CD14-positive monocyte (primary cell): Measurements from ENCODE around the gene SLC25A42. TPM values are rescaled to one million over a fixed set of nuclear protein-coding genes. Genes with fewer than 3 reads are reported as not detected.

ENCODE experiments used
- DNase-seq, 3 donors: peaks; one replicate each; pipeline ENCODE4 v3.0.0-alpha.2; 2011 to 2022
- H2AFZ ChIP-seq: 2 replicates; pipeline ENCODE4 v1.6.0; 2012; ENCODE audit warnings: mild to moderate bottlenecking, low read depth, low read length, inconsistent platforms; ENCODE audit not compliant: insufficient read depth, poor library complexity, severe bottlenecking
- H3K27ac ChIP-seq, 2 donors: 1 replicate in 1 of 2; 2 replicates in 1 of 2; pipeline ENCODE4 v1.5.1; 2012 to 2013; ENCODE audit warnings: low read length in 2 of 2, control low read depth in 1 of 2, inconsistent platforms in 1 of 2, low read depth in 1 of 2, mild to moderate bottlenecking in 1 of 2
- H3K27me3 ChIP-seq, 2 donors: one replicate each; pipeline versions ENCODE4 v1.6.0 to v1.6.1; 2011 to 2013; ENCODE audit warnings: low read length in 2 of 2; ENCODE audit not compliant: control insufficient read depth in 2 of 2, insufficient read depth in 2 of 2
- H3K36me3 ChIP-seq, 2 donors: replicated peaks in 1 of 2; 1 replicate in 1 of 2; 2 replicates in 1 of 2; pipeline versions ENCODE4 v1.5.1 to v1.6.1; 2012 to 2013; ENCODE audit warnings: low read length in 2 of 2, control low read depth in 1 of 2, inconsistent platforms in 1 of 2, mild to moderate bottlenecking in 1 of 2; ENCODE audit not compliant: insufficient read depth in 2 of 2, control insufficient read depth in 1 of 2
- H3K4me1 ChIP-seq, 2 donors: 1 replicate in 1 of 2; 2 replicates in 1 of 2; pipeline versions ENCODE4 v1.5.1 to v1.6.1; 2012 to 2013; ENCODE audit warnings: low read length in 2 of 2, control low read depth in 1 of 2, inconsistent platforms in 1 of 2, mild to moderate bottlenecking in 1 of 2, moderate library complexity in 1 of 2; ENCODE audit not compliant: insufficient read depth in 2 of 2, control insufficient read depth in 1 of 2
- H3K4me2 ChIP-seq: replicated peaks from 2 replicates; pipeline ENCODE3; 2012; ENCODE audit warnings: low read length, moderate library complexity, mild to moderate bottlenecking; ENCODE audit not compliant: poor library complexity, severe bottlenecking; ENCODE audit errors: extremely low read depth
- H3K4me3 ChIP-seq, 3 experiments: fragments of 200-600 bp in 1 of 3; sonication (generic) in 1 of 3; replicated peaks in 1 of 3; 1 replicate in 2 of 3; 2 replicates in 1 of 3; pipeline ENCODE4 v1.5.1; 2011 to 2013; ENCODE audit warnings: low read length in 3 of 3, mild to moderate bottlenecking in 3 of 3, control low read depth in 2 of 3, low read depth in 2 of 3, inconsistent platforms in 1 of 3, moderate library complexity in 1 of 3
- H3K79me2 ChIP-seq: 2 replicates; pipeline ENCODE4 v1.6.0; 2012; ENCODE audit warnings: mild to moderate bottlenecking, control low read depth, inconsistent platforms, low read length, moderate library complexity; ENCODE audit not compliant: insufficient read depth
- H3K9ac ChIP-seq: 2 replicates; pipeline ENCODE4 v1.6.0; 2017; ENCODE audit warnings: low read length, mild to moderate bottlenecking; ENCODE audit not compliant: insufficient read depth, poor library complexity, severe bottlenecking
- H3K9me3 ChIP-seq, 2 donors: replicated peaks in 1 of 2; 1 replicate in 1 of 2; 2 replicates in 1 of 2; pipeline versions ENCODE4 v1.5.1 to v1.6.1; 2012 to 2013; ENCODE audit warnings: low read length in 2 of 2, control low read depth in 1 of 2; ENCODE audit not compliant: control insufficient read depth in 1 of 2, insufficient read depth in 1 of 2
- H4K20me1 ChIP-seq: 2 replicates; pipeline ENCODE4 v1.6.0; 2012; ENCODE audit warnings: mild to moderate bottlenecking, low read length, control low read depth, moderate library complexity; ENCODE audit not compliant: insufficient read depth
- H3K27ac Mint-ChIP-seq, 7 donors: one replicate each; pipeline ENCODE4 v1.8.0; 2020; ENCODE audit warnings: mild to moderate bottlenecking in 7 of 7, mixed read lengths in 7 of 7, moderate library complexity in 6 of 7, inconsistent platforms in 2 of 7
- H3K27me3 Mint-ChIP-seq, 3 donors: one replicate each; pipeline ENCODE4 v1.8.0; 2021 to 2022; ENCODE audit warnings: low read depth in 3 of 3, mild to moderate bottlenecking in 3 of 3, mixed read lengths in 3 of 3, moderate library complexity in 3 of 3, inconsistent platforms in 1 of 3
- H3K36me3 Mint-ChIP-seq, 2 donors: one replicate each; pipeline ENCODE4 v1.8.0; 2020; ENCODE audit warnings: mixed read lengths in 2 of 2, inconsistent platforms in 1 of 2, mild to moderate bottlenecking in 1 of 2
- H3K4me1 Mint-ChIP-seq: one replicate; pipeline ENCODE4 v1.8.0; 2020; ENCODE audit warnings: mild to moderate bottlenecking, mixed read lengths
- H3K4me3 Mint-ChIP-seq, 2 donors: one replicate each; pipeline ENCODE4 v1.8.0; 2020; ENCODE audit warnings: mild to moderate bottlenecking in 2 of 2, mixed read lengths in 2 of 2, moderate library complexity in 1 of 2
- H3K9me3 Mint-ChIP-seq, 7 donors: one replicate each; pipeline ENCODE4 v1.8.0; 2020 to 2022; ENCODE audit warnings: mixed read lengths in 7 of 7, mild to moderate bottlenecking in 6 of 7, moderate library complexity in 6 of 7, inconsistent platforms in 2 of 7
- CTCF ChIP-seq: fragments of 200-600 bp; IDR thresholded peaks from one replicate; pipeline ENCODE4 v1.8.0; 2022; ENCODE audit warnings: antibody characterized with exemption, mild to moderate bottlenecking
- WGBS: methylation state at CpG from one replicate; pipeline ENCODE4 v1.1.5; 2013; ENCODE audit warnings: missing lambda C conversion rate; ENCODE audit not compliant: insufficient coverage; 5-methylcytosine and 5-hydroxymethylcytosine counted together
- intact Hi-C, 2 donors: fragments of 100-400 bp; cut with micrococcal nuclease; formaldehyde crosslinking; loops; one replicate each; pipeline versions ENCODE4 v1.15.0 to v1.15.1; 2023
- polyA plus RNA-seq, 3 donors: library from polyadenylated mRNA; depleted of rRNA in 1 of 3; unstranded in 2 of 3; stranded (reverse) in 1 of 3; fragments of 300-500 nt in 2 of 3; fragments of >200 nt in 1 of 3; fragmentation: Illumina TruSeq in 2 of 3; gene quantifications; 1 replicate in 2 of 3; 2 replicates in 1 of 3; pipeline ENCODE4 v1.2.3, GENCODE V29; 2012 to 2021

The SLC25A42 gene
- polyA plus RNA-seq, 3 donors: 0.68 to 3.1 (median 1.1) TPM

DNA sequence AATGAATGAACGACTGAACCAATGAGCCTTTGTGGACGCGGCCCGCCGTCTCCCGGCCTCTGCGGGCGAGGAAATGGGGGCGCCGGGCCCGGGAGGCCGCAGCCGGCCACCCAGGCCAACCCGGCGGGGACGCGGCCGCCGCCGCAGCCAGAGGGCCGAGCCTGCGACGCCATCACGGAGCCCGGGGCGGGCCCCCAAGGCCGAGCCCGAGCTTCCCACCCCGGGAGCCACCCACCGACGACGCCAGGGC, 30.7 kb upstream of the SLC25A42 start:
- Histone ChIP-seq H3K27ac (peak overlapping the region; percentile 58 to 85), H3K79me2 (peaks cover 96% of the 10 kb centered on the region)
- WGBS: under 1% methylated on average over 32 of the region's 32 CpGs

GRCh38 chr19:19033426-19034203, 30.2 kb upstream of the SLC25A42 start, which contains the start of the genes ARMC6 and SUGP2:
TSS of gene ARMC6 (plus strand) at chr19:19033603. CDS start at chr19:19034210, 607 bp downstream.
TSS of gene SUGP2 (minus strand) at chr19:19033517. CDS start at chr19:19031071, 2,446 bp downstream.
- H3K27ac Mint-ChIP-seq: peak within 1 kb of the TSS; percentile 87 to 98 (median 95)
- H3K27me3 ChIP-seq: no peaks in the 10 kb centered on the region
- peaks cover 30% of the 10 kb centered on the region for H3K4me1 Mint-ChIP-seq
- peak within 1 kb of the TSS; percentile 80 for H2AFZ ChIP-seq
- no peaks in the 10 kb centered on the region for H3K9me3 ChIP-seq
- peaks cover 8 to 44% of the 10 kb centered on the region in 2 donors for H3K36me3 ChIP-seq
- peak within 1 kb of the TSS; percentile 87 for H3K9ac ChIP-seq
- peak within 1 kb of the TSS; percentile 97 for H3K4me2 ChIP-seq
- peaks cover 51% of the 10 kb centered on the region for H4K20me1 ChIP-seq
- DNase-seq: peak; percentile 81 to 84 (median 82)
- no peaks in the 10 kb centered on the region for H3K27me3 Mint-ChIP-seq
- H3K27ac ChIP-seq: peak within 1 kb of the TSS; percentile 70 to 85
- intact Hi-C loops: loop anchor here in 1 of 2 donors (2.0 to 5.0 kb wide), 2 partner anchors 101 to 115 kb away; partner anchors contain the start of genes COPE and DDX49
- H3K36me3 Mint-ChIP-seq: peaks cover 19 to 45% of the 10 kb centered on the region in 2 donors
- H3K9me3 Mint-ChIP-seq: no peaks in the 10 kb centered on the region
- no peak for TF ChIP-seq CTCF
- H3K4me1 ChIP-seq: peaks cover 24 to 35% of the 10 kb centered on the region in 2 donors
- H3K4me3 ChIP-seq: peak within 1 kb of the TSS; percentile 74 to 93 (median 88)
- H3K4me3 Mint-ChIP-seq: peak within 1 kb of the TSS; percentile 80 to 93
- under 1% methylated on average over 84 of the region's 94 CpGs for WGBS
- H3K79me2 ChIP-seq: peaks cover 95% of the 10 kb centered on the region

More for the DNA sequence above, 30.7 kb upstream of the SLC25A42 start:
- H3K4me3 Mint-ChIP-seq: peak overlapping the region; percentile 80 to 93
- no peaks in the 10 kb centered on the region for H3K27me3 ChIP-seq
- H3K4me1 Mint-ChIP-seq: peaks cover 30% of the 10 kb centered on the region
- peak overlapping the region; percentile 80 for H2AFZ ChIP-seq
- H3K27me3 Mint-ChIP-seq: no peaks in the 10 kb centered on the region
- H3K4me2 ChIP-seq: peak overlapping the region; percentile 97
- H3K4me1 ChIP-seq: peaks cover 24 to 35% of the 10 kb centered on the region in 2 donors
- H3K36me3 ChIP-seq: peaks cover 13 to 44% of the 10 kb centered on the region in 2 donors
- H3K9ac ChIP-seq: peak overlapping the region; percentile 87
- H3K9me3 ChIP-seq: no peaks in the 10 kb centered on the region
- peak overlapping the region in 6 of 7 donors; percentile 63 to 94 (median 86) for H3K27ac Mint-ChIP-seq
- peak overlapping the region; percentile 74 to 93 (median 88) for H3K4me3 ChIP-seq
- DNase-seq: no peak
- intact Hi-C loops: loop anchor here in 1 of 2 donors (5.0 kb wide), 1 partner anchor 101 kb away; no protein-coding TSS in a partner anchor
- no peaks in the 10 kb centered on the region for H3K9me3 Mint-ChIP-seq
- peaks cover 24 to 49% of the 10 kb centered on the region in 2 donors for H3K36me3 Mint-ChIP-seq
- H4K20me1 ChIP-seq: peaks cover 52% of the 10 kb centered on the region
- TF ChIP-seq CTCF: no peak
